Neural progenitor cell (in vitro differentiated cells): ENCODE data around the gene GOLGA8N. TPM values are rescaled to one million over a fixed set of nuclear protein-coding genes. Genes with fewer than 3 reads are reported as not detected.
"Not testable (repeated sequence)": the region's sequence is repeated elsewhere in the genome, so short reads cannot be mapped to it uniquely, and the experiment has no call there.

Source experiments
- DNase-seq: peaks from one replicate; pipeline ENCODE4 v3.0.0-alpha.2; 2016; ENCODE audit warnings: low spot score
- H2AFZ ChIP-seq: fragments of 200-600 bp; sonication (generic); replicated peaks from 2 replicates; pipeline ENCODE4 v1.6.1; 2016; ENCODE audit warnings: antibody characterized with exemption
- H3F3A ChIP-seq: fragments of 200-600 bp; sonication (generic); 2 replicates; pipeline ENCODE4 v1.6.1; 2016; ENCODE audit warnings: antibody characterized with exemption, low read depth
- H3K27ac ChIP-seq: fragments of 200-600 bp; sonication (generic); 2 replicates; pipeline ENCODE4 v1.5.1; 2016; ENCODE audit warnings: mild to moderate bottlenecking
- H3K27me3 ChIP-seq: fragments of 200-600 bp; sonication (generic); 2 replicates; pipeline ENCODE4 v1.6.1; 2016; ENCODE audit warnings: mild to moderate bottlenecking, moderate library complexity
- H3K36me3 ChIP-seq: fragments of 200-600 bp; sonication (generic); 2 replicates; pipeline ENCODE4 v1.5.1; 2016
- H3K4me1 ChIP-seq: fragments of 200-600 bp; sonication (generic); 2 replicates; pipeline ENCODE4 v1.6.1; 2016; ENCODE audit warnings: mixed run types
- H3K4me2 ChIP-seq: fragments of 200-600 bp; sonication (generic); 2 replicates; pipeline ENCODE4 v1.6.1; 2016
- H3K4me3 ChIP-seq: fragments of 200-600 bp; sonication (generic); 2 replicates; pipeline ENCODE4 v1.5.1; 2016
- H3K79me2 ChIP-seq: fragments of 200-600 bp; sonication (generic); 2 replicates; pipeline ENCODE4 v1.6.1; 2016; ENCODE audit warnings: low read depth
- H3K9ac ChIP-seq: fragments of 200-600 bp; sonication (generic); 2 replicates; pipeline ENCODE4 v1.6.1; 2016
- H3K9me3 ChIP-seq: fragments of 200-600 bp; sonication (generic); 2 replicates; pipeline ENCODE4 v1.5.1; 2016; ENCODE audit warnings: low read depth
- H4K20me1 ChIP-seq: fragments of 200-600 bp; sonication (generic); 2 replicates; pipeline ENCODE4 v1.6.1; 2016; ENCODE audit warnings: low read depth
- H3K27ac Mint-ChIP-seq: 3 replicates; pipeline ENCODE4 v1.8.0; 2021; ENCODE audit warnings: mixed read lengths
- H3K27me3 Mint-ChIP-seq: 2 replicates; pipeline ENCODE4 v1.8.0; 2022; ENCODE audit warnings: low read depth, mild to moderate bottlenecking, inconsistent platforms, moderate library complexity, mixed read lengths; ENCODE audit not compliant: insufficient read depth
- H3K36me3 Mint-ChIP-seq: 3 replicates; pipeline ENCODE4 v1.8.0; 2021; ENCODE audit warnings: mixed read lengths
- H3K4me1 Mint-ChIP-seq: 3 replicates; pipeline ENCODE4 v1.8.0; 2021; ENCODE audit warnings: mixed read lengths
- H3K4me3 Mint-ChIP-seq: 3 replicates; pipeline ENCODE4 v1.8.0; 2021; ENCODE audit warnings: mild to moderate bottlenecking, moderate library complexity, mixed read lengths
- H3K9me3 Mint-ChIP-seq: 3 replicates; pipeline ENCODE4 v1.8.0; 2020; ENCODE audit warnings: mixed read lengths
- total RNA-seq: library from RNA; depleted of rRNA; stranded (reverse); fragments of >200 nt; gene quantifications from 2 replicates; pipeline ENCODE4 v1.2.3, GENCODE V29; 2015; ENCODE audit warnings: low replicate concordance

The GOLGA8N gene
- total RNA-seq = 0.09 and 0.26 TPM in 2 replicates

- not testable (repeated sequence) for H3K27ac Mint-ChIP-seq, H3K4me1 Mint-ChIP-seq
Observed at GRCh38 chr15:32593151-32593550, at the start of gene GOLGA8N. Gene GOLGA8N (plus strand): TSS chr15:32593456.

GRCh38 chr15:32543456-32543855 is 49.8 kb upstream of the GOLGA8N start:
- H3K4me3 Mint-ChIP-seq, DNase-seq, H3K4me2 ChIP-seq, H3K36me3 Mint-ChIP-seq, H3K9me3 ChIP-seq, H3K79me2 ChIP-seq, H2AFZ ChIP-seq, H3F3A ChIP-seq, H3K9me3 Mint-ChIP-seq, H3K4me1 Mint-ChIP-seq, H3K36me3 ChIP-seq, H3K27me3 Mint-ChIP-seq, H3K27ac Mint-ChIP-seq, H3K27ac ChIP-seq, H3K27me3 ChIP-seq, H3K4me3 ChIP-seq, H4K20me1 ChIP-seq, H3K4me1 ChIP-seq, H3K9ac ChIP-seq: not testable (repeated sequence)

More at GRCh38 chr15:32593151-32593550, at the start of gene GOLGA8N:
- H3K79me2 ChIP-seq, H3K9me3 ChIP-seq, H3K27me3 ChIP-seq, H3K4me3 ChIP-seq, H3K9ac ChIP-seq, H3F3A ChIP-seq, H3K36me3 ChIP-seq, H3K27me3 Mint-ChIP-seq, H3K4me2 ChIP-seq, H4K20me1 ChIP-seq, H3K9me3 Mint-ChIP-seq, H3K27ac ChIP-seq, DNase-seq, H3K4me3 Mint-ChIP-seq, H3K36me3 Mint-ChIP-seq, H2AFZ ChIP-seq, H3K4me1 ChIP-seq: not testable (repeated sequence)

- not testable (repeated sequence) for H3K4me3 Mint-ChIP-seq, H3K4me1 ChIP-seq, H3K4me2 ChIP-seq, H3F3A ChIP-seq, H3K9me3 ChIP-seq, H3K27me3 ChIP-seq, H3K9me3 Mint-ChIP-seq, H3K79me2 ChIP-seq, H3K27me3 Mint-ChIP-seq, H2AFZ ChIP-seq, H3K27ac ChIP-seq, H3K36me3 ChIP-seq, DNase-seq, H3K36me3 Mint-ChIP-seq, H4K20me1 ChIP-seq, H3K4me1 Mint-ChIP-seq, H3K27ac Mint-ChIP-seq, H3K4me3 ChIP-seq, H3K9ac ChIP-seq
Observed at GRCh38 chr15:32545129-32545528, 48.1 kb upstream of the GOLGA8N start.

GRCh38 chr15:32554587-32554986 is 38.7 kb upstream of the GOLGA8N start:
- H3K27ac ChIP-seq, H3K4me3 Mint-ChIP-seq, H3K4me1 ChIP-seq, H3K9me3 Mint-ChIP-seq, H3K4me3 ChIP-seq, H3K9ac ChIP-seq, H3K27ac Mint-ChIP-seq, H3K9me3 ChIP-seq, H3K27me3 ChIP-seq, H3K36me3 Mint-ChIP-seq, H3K79me2 ChIP-seq, H2AFZ ChIP-seq, H3K27me3 Mint-ChIP-seq, H4K20me1 ChIP-seq, H3F3A ChIP-seq, H3K4me2 ChIP-seq, H3K36me3 ChIP-seq, DNase-seq, H3K4me1 Mint-ChIP-seq: not testable (repeated sequence)

GRCh38 chr15:32562198-32562597 is 31.1 kb upstream of the GOLGA8N start:
- H2AFZ ChIP-seq, H3K27me3 ChIP-seq, H3K27ac Mint-ChIP-seq, H3K9me3 ChIP-seq, H3K4me1 Mint-ChIP-seq, H3K27me3 Mint-ChIP-seq, H3K36me3 Mint-ChIP-seq, H3K4me2 ChIP-seq, H3K4me3 ChIP-seq, DNase-seq, H3K36me3 ChIP-seq, H3K4me1 ChIP-seq, H3F3A ChIP-seq, H3K9me3 Mint-ChIP-seq, H3K4me3 Mint-ChIP-seq, H3K9ac ChIP-seq, H3K27ac ChIP-seq, H4K20me1 ChIP-seq, H3K79me2 ChIP-seq: not testable (repeated sequence)

GRCh38 chr15:32568988-32569387 is 24.3 kb upstream of the GOLGA8N start:
- H3K4me3 Mint-ChIP-seq, H4K20me1 ChIP-seq, H2AFZ ChIP-seq, H3K27ac ChIP-seq, H3K4me1 ChIP-seq, H3K36me3 Mint-ChIP-seq, H3F3A ChIP-seq, H3K27me3 Mint-ChIP-seq, H3K4me3 ChIP-seq, H3K36me3 ChIP-seq, H3K27me3 ChIP-seq, H3K27ac Mint-ChIP-seq, H3K4me1 Mint-ChIP-seq, H3K4me2 ChIP-seq, H3K9me3 ChIP-seq, DNase-seq, H3K79me2 ChIP-seq, H3K9me3 Mint-ChIP-seq, H3K9ac ChIP-seq: not testable (repeated sequence)

GRCh38 chr15:32578482-32578881 is 14.8 kb upstream of the GOLGA8N start:
- not testable (repeated sequence) for H3K4me1 ChIP-seq, H4K20me1 ChIP-seq, H3K27ac ChIP-seq, H3K36me3 ChIP-seq, H2AFZ ChIP-seq, H3K36me3 Mint-ChIP-seq, H3K4me2 ChIP-seq, DNase-seq, H3F3A ChIP-seq, H3K4me3 ChIP-seq, H3K79me2 ChIP-seq, H3K4me1 Mint-ChIP-seq, H3K27me3 Mint-ChIP-seq, H3K9me3 ChIP-seq, H3K9ac ChIP-seq, H3K9me3 Mint-ChIP-seq, H3K27me3 ChIP-seq, H3K4me3 Mint-ChIP-seq, H3K27ac Mint-ChIP-seq

- H4K20me1 ChIP-seq, H3K27ac Mint-ChIP-seq, H3F3A ChIP-seq, H3K4me1 ChIP-seq, H3K36me3 Mint-ChIP-seq, H3K4me3 Mint-ChIP-seq, H3K9ac ChIP-seq, H3K27me3 ChIP-seq, H3K79me2 ChIP-seq, H3K27me3 Mint-ChIP-seq, H3K27ac ChIP-seq, H3K36me3 ChIP-seq, H2AFZ ChIP-seq, H3K9me3 ChIP-seq, DNase-seq, H3K4me3 ChIP-seq, H3K4me2 ChIP-seq, H3K4me1 Mint-ChIP-seq, H3K9me3 Mint-ChIP-seq: not testable (repeated sequence)
Observed at GRCh38 chr15:32585844-32586243, 7.4 kb upstream of the GOLGA8N start.

- H3K4me3 Mint-ChIP-seq, H3K27ac Mint-ChIP-seq, H3K4me2 ChIP-seq, H3K4me1 ChIP-seq, H3K9ac ChIP-seq, H3K9me3 Mint-ChIP-seq, H3K9me3 ChIP-seq, H3K79me2 ChIP-seq, H3K27ac ChIP-seq, H2AFZ ChIP-seq, H3K36me3 ChIP-seq, DNase-seq, H3K27me3 ChIP-seq, H3K36me3 Mint-ChIP-seq, H3K4me3 ChIP-seq, H3K27me3 Mint-ChIP-seq, H3F3A ChIP-seq, H3K4me1 Mint-ChIP-seq, H4K20me1 ChIP-seq: not testable (repeated sequence)
Observed at GRCh38 chr15:32609518-32609917, 16.3 kb downstream of the GOLGA8N start.
